GM23338 (cell line): Measurements from ENCODE around the gene TEPSIN. TPM values are rescaled to one million over a fixed set of nuclear protein-coding genes. Genes with fewer than 3 reads are reported as not detected.

Experiments
- ETS1 ChIP-seq: IDR thresholded peaks from 2 replicates; pipeline ENCODE4 v1.6.1; 2016; ENCODE audit warnings: antibody characterized with exemption
- JUNB ChIP-seq: IDR thresholded peaks from one replicate; pipeline ENCODE4 v1.6.1; 2016; ENCODE audit warnings: antibody characterized with exemption; ENCODE audit not compliant: unreplicated experiment
- NANOG ChIP-seq: IDR thresholded peaks from 2 replicates; pipeline ENCODE4 v1.6.1; 2016; ENCODE audit warnings: antibody characterized with exemption, borderline replicate concordance
- STAT1 ChIP-seq: IDR thresholded peaks from one replicate; pipeline ENCODE4 v1.6.1; 2016; ENCODE audit warnings: antibody characterized with exemption; ENCODE audit not compliant: unreplicated experiment
- ZNF114 ChIP-seq: fragments of 250-450 bp; sonication (Bioruptor Pico); IDR thresholded peaks from 2 replicates; pipeline ENCODE4 v1.5.0; 2020; ENCODE audit warnings: mild to moderate bottlenecking, moderate library complexity
- ZNF462 ChIP-seq: fragments of 250-450 bp; sonication (Bioruptor Pico); IDR thresholded peaks from 2 replicates; pipeline ENCODE4 v1.5.0; 2020; ENCODE audit warnings: mild to moderate bottlenecking, moderate library complexity
- polyA plus RNA-seq: library from polyadenylated mRNA; unstranded; fragments of >200 nt; fragmentation: Nextera tagmentation; extraction: Ambion mirVana; gene quantifications from 2 replicates; pipeline ENCODE4 v1.2.1, GENCODE V29; 2016
- total RNA-seq: library from RNA; depleted of rRNA; stranded (reverse); fragments of >200 nt; shearing (Covaris generic); gene quantifications from 2 replicates; pipeline ENCODE4 v1.2.3, GENCODE V29; 2014
- TF ChIP-seq, protein P1 (sequence below): IDR thresholded peaks from one replicate; pipeline ENCODE4 v1.6.1; 2018; ENCODE audit warnings: antibody characterized with exemption; ENCODE audit not compliant: unreplicated experiment

TEPSIN gene
- total and polyA plus RNA-seq, 2 experiments from 2014 or later: 4.4 to 25.3 TPM

- TF ChIP-seq ZNF462 (CRISPR knock-in tag): no peak
- TF ChIP-seq JUNB: no peak
- no peak for TF ChIP-seq NANOG
- TF ChIP-seq STAT1: no peak
- TF ChIP-seq, protein P1, sequence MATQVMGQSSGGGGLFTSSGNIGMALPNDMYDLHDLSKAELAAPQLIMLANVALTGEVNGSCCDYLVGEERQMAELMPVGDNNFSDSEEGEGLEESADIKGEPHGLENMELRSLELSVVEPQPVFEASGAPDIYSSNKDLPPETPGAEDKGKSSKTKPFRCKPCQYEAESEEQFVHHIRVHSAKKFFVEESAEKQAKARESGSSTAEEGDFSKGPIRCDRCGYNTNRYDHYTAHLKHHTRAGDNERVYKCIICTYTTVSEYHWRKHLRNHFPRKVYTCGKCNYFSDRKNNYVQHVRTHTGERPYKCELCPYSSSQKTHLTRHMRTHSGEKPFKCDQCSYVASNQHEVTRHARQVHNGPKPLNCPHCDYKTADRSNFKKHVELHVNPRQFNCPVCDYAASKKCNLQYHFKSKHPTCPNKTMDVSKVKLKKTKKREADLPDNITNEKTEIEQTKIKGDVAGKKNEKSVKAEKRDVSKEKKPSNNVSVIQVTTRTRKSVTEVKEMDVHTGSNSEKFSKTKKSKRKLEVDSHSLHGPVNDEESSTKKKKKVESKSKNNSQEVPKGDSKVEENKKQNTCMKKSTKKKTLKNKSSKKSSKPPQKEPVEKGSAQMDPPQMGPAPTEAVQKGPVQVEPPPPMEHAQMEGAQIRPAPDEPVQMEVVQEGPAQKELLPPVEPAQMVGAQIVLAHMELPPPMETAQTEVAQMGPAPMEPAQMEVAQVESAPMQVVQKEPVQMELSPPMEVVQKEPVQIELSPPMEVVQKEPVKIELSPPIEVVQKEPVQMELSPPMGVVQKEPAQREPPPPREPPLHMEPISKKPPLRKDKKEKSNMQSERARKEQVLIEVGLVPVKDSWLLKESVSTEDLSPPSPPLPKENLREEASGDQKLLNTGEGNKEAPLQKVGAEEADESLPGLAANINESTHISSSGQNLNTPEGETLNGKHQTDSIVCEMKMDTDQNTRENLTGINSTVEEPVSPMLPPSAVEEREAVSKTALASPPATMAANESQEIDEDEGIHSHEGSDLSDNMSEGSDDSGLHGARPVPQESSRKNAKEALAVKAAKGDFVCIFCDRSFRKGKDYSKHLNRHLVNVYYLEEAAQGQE: no peak
- no peak for TF ChIP-seq ZNF114 (CRISPR knock-in tag)
- TF ChIP-seq ETS1: no peak
Observed at GRCh38 chr17:81195941-81196495, 42.8 kb downstream of the TEPSIN start (continued).
